Aorta (tissue), 5 donors: ENCODE measurements around the gene SPA17. TPM values are rescaled to one million over a fixed set of nuclear protein-coding genes. Genes with fewer than 3 reads are reported as not detected.
A peak's percentile ranks its signal among the peaks of the same experiment; 100 is the strongest.

ENCODE experiments used
- ATAC-seq: fragments of 200-7000 bp; cut with Tn5 transposase; one replicate; pipeline ENCODE4 v1.9.1; 2022; ENCODE audit warnings: moderate library complexity; ENCODE audit not compliant: low FRiP score
- DNase-seq, 2 donors: peaks; one replicate each; pipeline ENCODE4 v3.0.0-alpha.2; 2020
- H3K27ac ChIP-seq, 2 donors: one replicate each; pipeline ENCODE4 v1.5.1; 2013; ENCODE audit warnings: low read length in 2 of 2, mild to moderate bottlenecking in 2 of 2, moderate library complexity in 2 of 2, control low read depth in 1 of 2, inconsistent platforms in 1 of 2, low read depth in 1 of 2
- H3K27me3 ChIP-seq, 2 donors: one replicate each; pipeline ENCODE4 v1.6.1; 2013; ENCODE audit warnings: control low read depth in 1 of 2, low read length in 1 of 2, mild to moderate bottlenecking in 1 of 2, moderate library complexity in 1 of 2; ENCODE audit not compliant: insufficient read depth in 2 of 2, control insufficient read depth in 1 of 2
- H3K36me3 ChIP-seq, 2 donors: one replicate each; pipeline ENCODE4 v1.6.1; 2013; ENCODE audit warnings: control low read depth in 1 of 2, low read length in 1 of 2, mild to moderate bottlenecking in 1 of 2; ENCODE audit not compliant: insufficient read depth in 2 of 2, control insufficient read depth in 1 of 2
- H3K4me1 ChIP-seq, 2 donors: one replicate each; pipeline ENCODE4 v1.6.1; 2013; ENCODE audit warnings: low read length in 2 of 2, control low read depth in 1 of 2, mild to moderate bottlenecking in 1 of 2, moderate library complexity in 1 of 2; ENCODE audit not compliant: insufficient read depth in 2 of 2, control insufficient read depth in 1 of 2
- H3K4me3 ChIP-seq, 2 donors: one replicate each; pipeline ENCODE4 v1.5.1; 2013; ENCODE audit warnings: low read length in 2 of 2, control low read depth in 1 of 2, mild to moderate bottlenecking in 1 of 2
- H3K9me3 ChIP-seq: one replicate; pipeline ENCODE4 v1.6.1; 2013; ENCODE audit warnings: mild to moderate bottlenecking, low read length; ENCODE audit not compliant: control insufficient read depth
- WGBS, 2 donors: extraction: QIAGEN DNeasy Blood & Tissue Kit; methylation state at CpG; one replicate each; pipeline ENCODE4 v1.1.7; 2013; 5-methylcytosine and 5-hydroxymethylcytosine counted together
- intact Hi-C, 2 donors: fragments of 100-400 bp; cut with DNase I; formaldehyde crosslinking; loops; one replicate each; pipeline versions ENCODE4 v1.14.2 to v1.15.0; 2022
- polyA plus RNA-seq, 2 donors: library from polyadenylated mRNA; stranded (reverse); fragments of 200-250 nt; gene quantifications; one replicate each; pipeline ENCODE4 v1.2.3, GENCODE V29; 2013
- total RNA-seq, 2 donors: library from RNA; stranded (reverse); fragmentation: NEBNext Ultra II Directional; extraction: Animal tissue kit (Norgen Biotek cat#: 25700); gene quantifications; one replicate each; pipeline ENCODE4 v1.2.1, GENCODE V29; 2021
- donor health status: healthy with polysubstance abuse.
- donor health status: Bipolar disorder and iron deficiency.
- donor health status: DM: no; HTN: no; CAD: no.
- donor health status: DM: no; HTN: no; CAD: no.
- donor health status: DM: yes; HTN: yes; CAD: no.

SPA17 gene
- total and polyA plus RNA-seq, 4 donors, result 2.7 to 7.1 (median 4.4) TPM

DNA sequence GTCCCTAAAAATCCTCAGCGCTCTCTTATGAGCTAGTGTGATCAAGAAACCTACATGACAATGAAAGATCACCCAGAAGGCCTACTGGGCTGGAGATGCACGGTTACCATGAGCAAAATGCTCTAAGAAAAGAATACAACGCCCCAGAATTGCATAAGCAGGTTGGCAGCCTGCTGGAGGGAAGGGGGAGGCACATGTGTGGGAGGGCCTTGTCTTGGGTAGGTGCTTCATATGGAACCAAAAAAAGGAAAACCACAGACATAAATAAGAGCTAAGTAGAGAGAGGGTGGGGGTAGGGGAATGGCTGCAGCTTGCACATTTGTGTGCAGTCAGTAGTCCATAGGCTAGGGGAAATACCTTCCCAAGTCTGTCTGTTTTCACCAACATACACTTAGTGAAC is 3.0 kb upstream of the SPA17 start:
- H3K9me3 ChIP-seq, result no peaks in the 10 kb centered on the region
- no peaks in the 10 kb centered on the region for H3K27me3 ChIP-seq
- intact Hi-C loops, result loop anchor here in 1 of 2 donors (5.0 to 10.0 kb wide), 2 partner anchors 72 to 124 kb away; no protein-coding TSS in a partner anchor
- no peak overlapping the region for H3K27ac ChIP-seq
- DNase-seq (no peak), ATAC-seq (no peak)
- H3K36me3 ChIP-seq, result no peaks in the 10 kb centered on the region
- no peaks in the 10 kb centered on the region for H3K4me1 ChIP-seq
- no peak overlapping the region for H3K4me3 ChIP-seq
- WGBS, 2 donors, result 65 to 69% methylated on average over 3 of the region's 3 CpGs

DNA sequence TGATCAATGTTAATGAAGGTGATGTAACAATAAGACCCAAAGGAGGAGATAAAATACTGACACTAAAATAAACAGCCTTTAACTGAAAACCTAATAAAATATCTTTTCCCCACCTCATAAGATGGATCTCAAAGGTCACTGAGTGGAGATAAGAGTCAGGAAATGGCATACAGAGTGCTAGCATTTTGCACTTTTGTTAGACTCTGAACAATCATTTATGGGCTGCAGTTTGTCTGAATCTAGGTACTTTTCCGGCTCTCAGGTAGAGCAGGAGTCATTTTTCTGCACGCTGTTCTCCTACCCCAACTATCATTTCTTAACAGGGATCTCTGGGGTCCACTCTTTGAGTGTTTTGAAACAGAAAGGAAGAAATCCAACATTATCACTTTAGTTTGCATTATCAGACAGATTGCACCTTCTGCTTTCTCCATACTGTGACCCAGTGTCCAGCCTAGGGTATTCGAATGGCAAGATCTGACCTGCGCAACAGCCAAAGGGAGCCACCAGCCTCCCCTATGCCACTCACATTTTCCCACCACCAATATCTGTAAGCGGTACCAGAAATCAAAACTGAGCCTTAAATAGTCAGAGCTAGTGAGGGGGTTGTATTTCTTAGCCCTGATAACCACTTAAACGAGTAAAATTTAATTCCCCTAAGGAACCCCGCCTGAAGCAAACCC is 1.0 kb upstream of the SPA17 start:
- Histone ChIP-seq H3K27me3 (no peaks in the 10 kb centered on the region), H3K9me3 (no peaks in the 10 kb centered on the region), H3K27ac (peak overlapping the region in 1 of 2 donors; percentile 78), H3K4me3 (peak overlapping the region; percentile 66 to 79), H3K36me3 (no peaks in the 10 kb centered on the region), H3K4me1 (no peaks in the 10 kb centered on the region)
- 47 to 58% methylated on average over 7 of the region's 7 CpGs for WGBS, 2 donors
- intact Hi-C loops, result loop anchor here (1.0 to 10.0 kb wide), 3 partner anchors 70 to 122 kb away; no protein-coding TSS in a partner anchor
- DNase-seq, result no peak
- ATAC-seq, result no peak

DNA sequence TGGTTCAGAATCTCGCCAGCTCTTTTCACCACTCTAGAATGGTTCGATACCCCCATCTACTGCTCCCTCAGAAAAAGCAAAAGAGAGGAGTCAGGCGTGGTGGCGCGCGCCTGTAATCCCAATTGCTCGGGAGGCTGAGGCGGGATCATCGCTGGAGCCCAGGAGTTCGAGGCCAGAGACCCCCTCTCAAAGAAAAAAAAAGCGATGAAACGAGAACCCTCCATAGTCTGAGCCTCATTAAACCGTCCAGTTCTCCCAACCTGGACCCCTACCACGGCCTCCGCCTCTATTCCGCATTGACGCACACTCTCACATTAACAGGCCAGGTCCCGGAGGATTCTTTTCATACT is 439 bp downstream of the SPA17 start:
- no peaks in the 10 kb centered on the region for H3K36me3 ChIP-seq
- DNase-seq (no peak), ATAC-seq (no peak)
- H3K27ac ChIP-seq, result peak overlapping the region; percentile 31 to 84
- H3K4me1 ChIP-seq, result no peaks in the 10 kb centered on the region
- no peaks in the 10 kb centered on the region for H3K27me3 ChIP-seq
- WGBS, 2 donors, result 28% methylated on average over 18 of the region's 18 CpGs
- H3K9me3 ChIP-seq, result no peaks in the 10 kb centered on the region
- H3K4me3 ChIP-seq, result peak overlapping the region; percentile 65 to 68
- intact Hi-C loops, result loop anchor here in 1 of 2 donors (5.0 to 10.0 kb wide), 2 partner anchors 68 to 121 kb away; no protein-coding TSS in a partner anchor

DNA sequence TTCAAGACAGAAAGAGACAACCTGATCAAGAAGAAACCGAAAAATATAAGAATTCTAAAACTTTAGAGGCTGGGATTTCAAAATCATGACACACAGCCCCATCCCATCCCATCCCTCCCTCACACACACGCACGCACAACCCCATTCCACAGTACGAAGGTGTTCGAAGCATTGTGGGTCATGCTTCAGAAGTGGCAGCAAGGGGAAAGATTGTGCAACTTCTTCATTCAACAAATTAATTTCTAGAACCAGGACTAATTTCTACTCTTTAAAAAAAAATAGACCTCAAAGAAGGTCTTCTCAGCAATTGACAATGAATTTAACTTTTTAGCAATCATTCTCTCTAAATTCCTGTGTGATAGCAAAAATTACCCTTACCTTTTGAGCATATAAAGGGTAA is 867 bp downstream of the SPA17 start:
- 91 to 93% methylated on average over 5 of the region's 5 CpGs for WGBS, 2 donors
- Histone ChIP-seq H3K9me3 (no peaks in the 10 kb centered on the region), H3K27ac (no peak overlapping the region), H3K4me1 (no peaks in the 10 kb centered on the region), H3K4me3 (peak overlapping the region in 1 of 2 donors; percentile 68), H3K27me3 (no peaks in the 10 kb centered on the region), H3K36me3 (no peaks in the 10 kb centered on the region)
- no peak for ATAC-seq
- DNase-seq, result no peak
- intact Hi-C loops, result loop anchor here in 1 of 2 donors (5.0 to 10.0 kb wide), 2 partner anchors 68 to 120 kb away; no protein-coding TSS in a partner anchor

DNA sequence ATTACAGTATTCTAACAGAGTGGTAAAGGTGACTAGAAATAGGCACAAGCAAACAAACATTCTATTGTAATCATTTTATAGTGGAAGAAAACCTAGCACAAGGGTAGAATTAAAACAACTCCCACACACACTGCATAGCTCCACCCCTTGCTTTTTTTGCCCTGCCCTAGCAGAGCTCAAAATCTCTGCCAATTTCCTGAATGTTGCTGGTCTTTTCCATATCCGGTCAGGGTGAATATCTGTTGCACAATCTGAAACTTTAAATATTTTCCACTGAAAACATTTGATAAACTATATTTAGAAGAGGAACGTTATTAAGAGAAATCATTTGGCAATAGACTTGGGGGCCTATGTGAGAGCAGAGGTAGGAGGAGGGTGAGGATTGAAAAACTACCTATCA is 2.7 kb downstream of the SPA17 start:
- Histone ChIP-seq H3K4me3 (no peak overlapping the region), H3K27ac (no peak overlapping the region), H3K9me3 (no peaks in the 10 kb centered on the region), H3K27me3 (no peaks in the 10 kb centered on the region), H3K36me3 (no peaks in the 10 kb centered on the region), H3K4me1 (no peaks in the 10 kb centered on the region)
- intact Hi-C loops, result loop anchor here (2.0 to 10.0 kb wide), 2 partner anchors 42 to 118 kb away; no protein-coding TSS in a partner anchor
- DNase-seq (peak in 1 of 2 donors; percentile 56), ATAC-seq (peak; percentile 72)
- WGBS, 2 donors, result 1 to 2% methylated on average over 2 of the region's 2 CpGs

DNA sequence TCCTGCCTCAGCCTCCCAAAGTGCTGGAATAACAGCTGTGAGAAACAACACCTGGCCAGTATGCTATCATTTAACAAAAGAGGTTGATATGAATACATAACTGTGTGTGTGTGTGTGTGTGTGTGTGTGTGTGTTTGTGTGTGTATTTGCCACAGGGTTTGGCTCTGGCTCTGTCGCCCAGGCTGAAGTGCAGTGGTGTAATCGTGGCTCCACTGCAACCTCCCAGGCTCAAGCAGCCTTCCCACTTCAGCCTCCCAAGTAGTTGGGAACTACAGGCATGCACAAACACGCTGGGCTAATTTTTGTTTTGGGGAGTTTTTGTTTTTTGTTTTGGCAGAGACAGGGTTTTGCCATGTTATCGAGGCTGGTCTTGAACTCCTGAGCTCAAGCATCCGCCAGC is 4.7 kb downstream of the SPA17 start:
- H3K4me3 ChIP-seq, result no peak overlapping the region
- intact Hi-C loops, result loop anchor here in 1 of 2 donors (10.0 kb wide), 1 partner anchor 116 kb away; no protein-coding TSS in a partner anchor
- no peaks in the 10 kb centered on the region for H3K27me3 ChIP-seq
- no peak overlapping the region for H3K27ac ChIP-seq
- DNase-seq (no peak), ATAC-seq (no peak)
- 74 to 80% methylated on average over 5 of the region's 5 CpGs for WGBS, 2 donors
- H3K9me3 ChIP-seq, result no peaks in the 10 kb centered on the region
- no peaks in the 10 kb centered on the region for H3K36me3 ChIP-seq
- H3K4me1 ChIP-seq, result no peaks in the 10 kb centered on the region

DNA sequence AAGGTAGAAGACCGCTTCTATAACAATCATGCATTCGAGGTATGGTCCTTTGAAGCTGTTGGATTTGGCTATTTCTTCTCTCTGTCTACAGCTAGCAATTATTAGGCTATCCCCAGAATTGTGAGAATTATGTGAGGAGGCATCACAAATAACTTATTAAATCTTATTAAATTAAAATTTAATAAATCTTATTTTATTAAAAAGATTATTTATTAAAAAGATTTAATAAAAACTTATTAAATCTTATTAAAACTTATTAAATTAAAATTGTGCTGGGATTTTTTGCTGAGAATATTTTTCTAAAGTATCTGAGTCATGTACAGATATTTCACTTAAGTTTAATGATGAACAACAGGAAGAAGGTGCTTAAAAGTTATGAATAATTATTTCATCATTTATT is 7.7 kb downstream of the SPA17 start:
- intact Hi-C loops, result loop anchor here in 1 of 2 donors (5.0 kb wide), 1 partner anchor 36 kb away; no protein-coding TSS in a partner anchor
- Histone ChIP-seq H3K4me3 (no peak overlapping the region), H3K9me3 (no peaks in the 10 kb centered on the region), H3K4me1 (no peaks in the 10 kb centered on the region), H3K27ac (no peak overlapping the region), H3K36me3 (no peaks in the 10 kb centered on the region), H3K27me3 (no peaks in the 10 kb centered on the region)
- WGBS, 2 donors, result 92 to 95% methylated on average over 2 of the region's 2 CpGs
- ATAC-seq, result no peak
- no peak for DNase-seq

DNA sequence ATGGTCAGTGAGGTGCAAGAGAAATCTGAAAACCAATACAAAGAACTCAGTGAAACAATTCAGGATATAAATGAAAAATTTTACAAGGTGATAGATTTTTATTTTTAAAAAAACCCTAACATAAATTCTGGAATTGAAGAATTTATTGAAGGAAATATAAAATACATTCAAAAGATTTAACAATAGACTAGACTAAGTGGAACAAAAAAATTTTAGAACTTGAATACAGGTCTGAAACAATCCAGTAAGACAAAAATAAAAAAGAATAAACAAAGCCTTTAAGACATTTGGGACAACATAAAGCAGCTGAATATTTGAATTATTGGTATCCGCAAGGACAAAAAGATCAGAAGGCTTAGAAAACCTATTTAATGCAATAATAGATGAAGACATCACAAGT is 8.7 kb downstream of the SPA17 start:
- no peaks in the 10 kb centered on the region for H3K36me3 ChIP-seq
- no peak overlapping the region for H3K4me3 ChIP-seq
- no peaks in the 10 kb centered on the region for H3K9me3 ChIP-seq
- DNase-seq (no peak), ATAC-seq (no peak)
- intact Hi-C loops, result loop anchor here in 1 of 2 donors (5.0 kb wide), 1 partner anchor 35 kb away; no protein-coding TSS in a partner anchor
- H3K4me1 ChIP-seq, result no peaks in the 10 kb centered on the region
- no peaks in the 10 kb centered on the region for H3K27me3 ChIP-seq
- H3K27ac ChIP-seq, result no peak overlapping the region
- WGBS, 2 donors, result 96 to 97% methylated on average over 1 of the region's 1 CpG

DNA sequence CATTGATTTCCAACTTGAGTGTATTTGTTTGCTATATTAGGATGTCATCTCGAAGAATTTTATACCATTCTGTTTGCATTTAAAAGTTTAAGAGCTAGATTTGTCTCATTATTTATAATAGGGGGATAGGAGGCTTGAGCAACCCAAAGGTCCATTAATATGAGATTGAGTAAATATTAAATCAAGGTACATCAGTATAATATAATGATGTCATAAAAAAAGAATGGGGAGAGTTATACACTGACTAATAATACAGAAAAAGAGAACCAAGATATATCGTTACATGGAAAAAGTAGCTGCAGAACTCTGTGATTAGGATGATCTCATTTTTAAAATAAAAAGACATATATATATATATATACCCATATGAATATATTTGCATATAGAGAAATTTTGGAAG is 19.4 kb downstream of the SPA17 start:
- DNase-seq, result no peak
- intact Hi-C loops, result no loop called here
- H3K4me3 ChIP-seq, result no peak overlapping the region
- ATAC-seq, result no peak
- 94 to 96% methylated on average over 2 of the region's 2 CpGs for WGBS, 2 donors
- no peaks in the 10 kb centered on the region for H3K4me1 ChIP-seq
- no peaks in the 10 kb centered on the region for H3K36me3 ChIP-seq
- no peak overlapping the region for H3K27ac ChIP-seq
- no peaks in the 10 kb centered on the region for H3K9me3 ChIP-seq
- H3K27me3 ChIP-seq, result no peaks in the 10 kb centered on the region
